ENCODE measurements around the gene GABRA6.

GRCh38 chr5:161745392-161745791 lies 59.9 kb downstream of the GABRA6 start:
- TF ChIP-seq CTCF (IDR thresholded peaks at IDR 0.05): no peak
- no peak for TF ChIP-seq POLR2A (IDR thresholded peaks at IDR 0.05)
